Adrenal gland (tissue), 12 donors: ENCODE data around the gene BHLHE23. TPM values are rescaled to one million over a fixed set of nuclear protein-coding genes. Genes with fewer than 3 reads are reported as not detected.

Source experiments
- DNase-seq, 7 donors: peaks; one replicate each; pipeline ENCODE4 v3.0.0-alpha.2; 2019 to 2020
- H3K27ac ChIP-seq, 5 donors: fragments of 200-600 bp; sonication (generic) in 4 of 5; 1 replicate in 3 of 5; 2 replicates in 2 of 5; pipeline versions ENCODE4 v1.5.1 to v1.8.0; 2016 to 2020; ENCODE audit warnings: mild to moderate bottlenecking in 1 of 5
- H3K27me3 ChIP-seq: fragments of 200-600 bp; 2 replicates; pipeline ENCODE4 v1.8.0; 2021
- H3K36me3 ChIP-seq, 2 donors: fragments of 200-600 bp; replicated peaks in 1 of 2; 1 replicate in 1 of 2; 2 replicates in 1 of 2; pipeline versions ENCODE4 v1.5.1 to v1.8.0; 2018 to 2022
- H3K4me1 ChIP-seq, 2 donors: fragments of 200-600 bp; replicated peaks in 1 of 2; 1 replicate in 1 of 2; 2 replicates in 1 of 2; pipeline versions ENCODE4 v1.5.1 to v1.8.0; 2018 to 2021
- H3K4me3 ChIP-seq, 4 donors: fragments of 200-600 bp; sonication (generic) in 3 of 4; one replicate each; pipeline ENCODE4 v1.5.1; 2016 to 2018
- H3K9me3 ChIP-seq, 3 donors: fragments of 200-600 bp; sonication (generic) in 1 of 3; replicated peaks in 1 of 3; 1 replicate in 2 of 3; 2 replicates in 1 of 3; pipeline versions ENCODE4 v1.5.1 to v1.8.0; 2016 to 2021
- CTCF ChIP-seq, 6 experiments: fragments of 450-650 bp in 4 of 6; fragments of 200-600 bp in 2 of 6; sonication (generic) in 1 of 6; IDR thresholded peaks; 1 replicate in 5 of 6; 2 replicates in 1 of 6; pipeline versions ENCODE4 v1.5.1 to v1.8.0; 2016 to 2021; ENCODE audit warnings: antibody characterized with exemption in 6 of 6, mild to moderate bottlenecking in 2 of 6, moderate library complexity in 1 of 6
- POLR2A ChIP-seq, 2 donors: fragments of 450-650 bp; IDR thresholded peaks; one replicate each; pipeline ENCODE4 v1.6.1; 2017; ENCODE audit warnings: antibody characterized with exemption in 2 of 2, mild to moderate bottlenecking in 2 of 2, moderate library complexity in 1 of 2
- WGBS, 4 donors: extraction: QIAGEN DNeasy Blood & Tissue Kit in 2 of 4; methylation state at CpG; one replicate each; pipeline versions ENCODE4 v1.1.5 to v1.1.7; 2013 to 2017; 5-methylcytosine and 5-hydroxymethylcytosine counted together
- intact Hi-C, 2 donors: fragments of 100-400 bp; cut with DNase I; formaldehyde crosslinking; loops; one replicate each; pipeline versions ENCODE4 v1.14.1 to v1.15.0; 2022 to 2023
- polyA plus RNA-seq, 3 donors: library from polyadenylated mRNA; stranded (reverse); fragments of 200-250 nt in 2 of 3; fragments of 350-450 nt in 1 of 3; fragmentation: Illumina TruSeq in 1 of 3; extraction: RNeasy Lipid Tissue Mini Kit (QIAGEN cat#74804) in 1 of 3; gene quantifications; one replicate each; pipeline ENCODE4 v1.2.3, GENCODE V29; 2013 to 2014
- total RNA-seq, 9 donors: library from RNA; depleted of rRNA in 4 of 9; stranded (reverse); fragments of >200 nt in 4 of 9; fragments of 120-200 nt in 1 of 9; fragmentation: NEBNext Ultra II Directional in 1 of 9; extraction: Animal tissue kit (Norgen Biotek cat#: 25700) in 1 of 9; gene quantifications; one replicate each; pipeline versions ENCODE4 v1.1.0 to v1.2.4, GENCODE V29; 2013 to 2023
- donor health status: healthy with polysubstance abuse.
- donor health status: Bipolar disorder and iron deficiency.
- donor health status: DM: yes; HTN: yes; CAD: no.
- donor health status: DM: no; HTN: no; CAD: no.
- donor health status: DM: no; HTN: no; CAD: no.
- donor health status: DM: yes; HTN: yes; CAD: no.

BHLHE23 gene
- total and polyA plus RNA-seq, 12 donors = not detected

GRCh38 chr20:62971211-62971949 is 35.4 kb downstream of the BHLHE23 start:
- no peak overlapping the region for H3K4me3 ChIP-seq
- H3K9me3 ChIP-seq = no peaks in the 10 kb centered on the region
- H3K27me3 ChIP-seq = peaks cover 32% of the 10 kb centered on the region
- no peak for DNase-seq
- no peaks in the 10 kb centered on the region for H3K36me3 ChIP-seq
- no peak overlapping the region for H3K27ac ChIP-seq
- intact Hi-C loops = loop anchor here in 1 of 2 donors (2.0 kb wide), 1 partner anchor 37 kb away; no protein-coding TSS in a partner anchor
- WGBS, 4 donors = 66 to 75% (median 71%) methylated on average over 9 to 10 of the region's 10 CpGs
- H3K4me1 ChIP-seq = peaks cover 0 to 8% of the 10 kb centered on the region in 2 donors
- TF ChIP-seq POLR2A (IDR thresholded peaks at IDR 0.05) (no peak), CTCF (IDR thresholded peaks at IDR 0.05) (no peak)

DNA sequence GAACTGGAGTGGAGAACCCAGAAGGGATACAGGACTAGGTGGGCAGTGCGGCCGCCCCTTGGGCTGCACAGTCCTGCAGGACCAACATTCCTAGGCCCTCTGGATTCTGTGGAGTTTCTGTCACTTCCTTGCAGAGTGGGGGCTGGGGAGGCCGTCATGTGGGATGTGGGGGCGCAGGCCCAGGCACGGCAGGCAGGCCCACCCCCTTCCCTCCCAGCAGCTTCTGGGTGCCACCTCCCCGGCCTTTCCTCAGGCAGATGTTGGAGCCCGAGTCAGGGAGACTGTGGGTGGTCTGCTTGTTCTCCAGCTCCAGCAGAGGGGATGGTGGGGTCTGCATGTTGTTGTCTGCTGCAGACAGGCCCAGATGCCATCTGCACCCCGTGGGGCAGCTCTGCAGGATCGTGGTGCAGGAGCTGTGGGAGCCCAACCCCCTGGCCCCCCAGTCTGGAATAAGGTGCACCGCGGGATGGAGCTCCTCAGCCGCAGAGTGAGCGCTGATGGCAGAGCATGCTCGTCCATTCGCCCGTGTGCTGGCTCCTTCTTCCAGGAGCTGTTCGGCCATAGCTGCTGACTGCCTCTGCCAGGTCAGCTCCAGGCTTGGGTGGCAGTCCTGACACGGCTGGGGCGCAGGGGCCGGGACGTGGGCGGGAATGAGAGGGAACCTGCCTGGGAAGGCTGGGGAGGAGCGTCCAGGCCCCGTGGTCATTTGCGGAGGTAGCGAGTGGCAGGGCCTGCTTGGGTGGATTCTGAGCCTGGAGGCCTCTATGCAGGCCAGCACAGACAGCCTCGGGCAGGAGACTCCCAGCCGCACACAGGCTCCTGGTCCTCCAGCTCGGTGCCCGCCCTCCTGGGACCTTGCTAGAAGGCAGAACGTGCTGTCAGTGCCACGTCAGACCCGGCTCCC is 36.2 kb downstream of the BHLHE23 start:
- no peak for DNase-seq
- Histone ChIP-seq H3K9me3 (no peaks in the 10 kb centered on the region), H3K36me3 (no peaks in the 10 kb centered on the region), H3K4me3 (no peak overlapping the region), H3K27me3 (peaks cover 27% of the 10 kb centered on the region), H3K4me1 (peaks cover 0 to 8% of the 10 kb centered on the region in 2 donors), H3K27ac (no peak overlapping the region)
- 59 to 71% (median 67%) methylated on average over 6 to 33 of the region's 33 CpGs for WGBS, 4 donors
- intact Hi-C loops = loop anchor here in 1 of 2 donors (2.0 kb wide), 1 partner anchor 38 kb away; no protein-coding TSS in a partner anchor
- TF ChIP-seq CTCF (IDR thresholded peaks at IDR 0.05) = no peak
- TF ChIP-seq POLR2A (IDR thresholded peaks at IDR 0.05) = no peak

- Histone ChIP-seq H3K27me3 (peaks cover 22% of the 10 kb centered on the region), H3K9me3 (no peaks in the 10 kb centered on the region), H3K4me3 (no peak overlapping the region), H3K27ac (no peak overlapping the region), H3K4me1 (peaks cover 0 to 8% of the 10 kb centered on the region in 2 donors), H3K36me3 (no peaks in the 10 kb centered on the region)
- TF ChIP-seq CTCF (IDR thresholded peaks at IDR 0.05) (no peak), POLR2A (IDR thresholded peaks at IDR 0.05) (no peak)
- WGBS, 4 donors = 60 to 84% (median 68%) methylated on average over 4 to 8 of the region's 8 CpGs
- no peak for DNase-seq
- intact Hi-C loops = loop anchor here in 1 of 2 donors (2.0 kb wide), 1 partner anchor 39 kb away; no protein-coding TSS in a partner anchor
Observed at GRCh38 chr20:62969939-62970306, 36.8 kb downstream of the BHLHE23 start.

GRCh38 chr20:62969179-62969760 is 37.5 kb downstream of the BHLHE23 start:
- TF ChIP-seq POLR2A (IDR thresholded peaks at IDR 0.05) = no peak
- no peak for TF ChIP-seq CTCF (IDR thresholded peaks at IDR 0.05)
- H3K36me3 ChIP-seq = no peaks in the 10 kb centered on the region
- WGBS, 4 donors = 44 to 47% (median 46%) methylated on average over 16 of the region's 16 CpGs

More at GRCh38 chr20:62969179-62969760, 37.5 kb downstream of the BHLHE23 start:
- intact Hi-C loops = no loop called here
- H3K4me3 ChIP-seq = no peak overlapping the region
- no peaks in the 10 kb centered on the region for H3K9me3 ChIP-seq
- H3K4me1 ChIP-seq = peaks cover 0 to 8% of the 10 kb centered on the region in 2 donors
- DNase-seq = peak in 6 of 7 donors; percentile 34 to 83 (median 64)
- no peak overlapping the region for H3K27ac ChIP-seq
- H3K27me3 ChIP-seq = peaks cover 15% of the 10 kb centered on the region
